Endodermal cell (in vitro differentiated cells): ENCODE results near the gene PTPRN2. TPM values are rescaled to one million over a fixed set of nuclear protein-coding genes. Genes with fewer than 3 reads are reported as not detected.
A peak's percentile ranks its signal among the peaks of the same experiment; 100 is the strongest.

ENCODE experiments used
- DNase-seq: peaks from one replicate; pipeline ENCODE4 v3.0.0-alpha.2; 2017
- H3K27ac ChIP-seq: 2 replicates; pipeline ENCODE4 v1.5.1; 2013; ENCODE audit warnings: mild to moderate bottlenecking, low read depth, low read length, moderate library complexity
- H3K27me3 ChIP-seq: 2 replicates; pipeline ENCODE4 v1.6.1; 2013; ENCODE audit warnings: mild to moderate bottlenecking, low read length, moderate library complexity; ENCODE audit not compliant: insufficient read depth, control insufficient read depth, poor library complexity, severe bottlenecking
- H3K36me3 ChIP-seq: 2 replicates; pipeline ENCODE4 v1.7.0; 2013; ENCODE audit warnings: mild to moderate bottlenecking, low read length, moderate library complexity; ENCODE audit not compliant: control insufficient read depth, insufficient read depth
- H3K4me1 ChIP-seq: one replicate; pipeline ENCODE4 v1.7.0; 2013; ENCODE audit warnings: low read length; ENCODE audit not compliant: control insufficient read depth, insufficient read depth
- H3K4me3 ChIP-seq: 2 replicates; pipeline ENCODE4 v1.5.1; 2013; ENCODE audit warnings: mild to moderate bottlenecking, low read length, moderate library complexity
- H3K9ac ChIP-seq: 2 replicates; pipeline ENCODE4 v1.6.1; 2013; ENCODE audit warnings: mild to moderate bottlenecking, low read length, moderate library complexity; ENCODE audit not compliant: poor library complexity, severe bottlenecking; ENCODE audit errors: extremely low read depth
- H3K9me3 ChIP-seq: 2 replicates; pipeline ENCODE4 v1.6.1; 2013; ENCODE audit warnings: mild to moderate bottlenecking, low read length, moderate library complexity; ENCODE audit not compliant: control insufficient read depth
- H3K27ac Mint-ChIP-seq: 2 replicates; pipeline ENCODE4 v1.8.0; 2020; ENCODE audit warnings: mixed read lengths
- H3K27me3 Mint-ChIP-seq: 2 replicates; pipeline ENCODE4 v1.8.0; 2021; ENCODE audit warnings: mild to moderate bottlenecking, mixed read lengths; ENCODE audit not compliant: insufficient read depth
- H3K36me3 Mint-ChIP-seq: 2 replicates; pipeline ENCODE4 v1.8.0; 2020; ENCODE audit warnings: low read depth, mixed read lengths
- H3K4me1 Mint-ChIP-seq: 2 replicates; pipeline ENCODE4 v1.8.0; 2020; ENCODE audit warnings: mixed read lengths
- H3K4me3 Mint-ChIP-seq: 2 replicates; pipeline ENCODE4 v1.8.0; 2020; ENCODE audit warnings: mild to moderate bottlenecking, moderate library complexity, mixed read lengths
- H3K9me3 Mint-ChIP-seq: 2 replicates; pipeline ENCODE4 v1.8.0; 2020; ENCODE audit warnings: mild to moderate bottlenecking, mixed read lengths
- WGBS, 2 experiments: methylation state at CpG; one replicate each; pipeline versions ENCODE4 v1.1.5 to v1.1.7; 2013; ENCODE audit warnings: missing lambda C conversion rate in 2 of 2, mixed read lengths in 1 of 2; ENCODE audit not compliant: insufficient coverage in 1 of 2, insufficient read length in 1 of 2; 5-methylcytosine and 5-hydroxymethylcytosine counted together
- total RNA-seq, 2 donors: library from RNA; stranded (reverse); fragmentation: NEBNext Ultra II Directional in 1 of 2; extraction: Animal tissue kit (Norgen Biotek cat#: 25700) in 1 of 2; gene quantifications; 2 replicates in 1 of 2; 3 replicates in 1 of 2; pipeline ENCODE4 v1.2.1, GENCODE V29; 2021
- TF ChIP-seq, protein P1 (sequence below): fragments of 200-600 bp; sonication (generic); conservative IDR thresholded peaks from 2 replicates; pipeline ENCODE4 v1.5.0; 2021; ENCODE audit warnings: antibody characterized with exemption, mild to moderate bottlenecking

Gene PTPRN2
- total RNA-seq, 2 donors from 2014 or later = 0.69 to 1.2 TPM

DNA sequence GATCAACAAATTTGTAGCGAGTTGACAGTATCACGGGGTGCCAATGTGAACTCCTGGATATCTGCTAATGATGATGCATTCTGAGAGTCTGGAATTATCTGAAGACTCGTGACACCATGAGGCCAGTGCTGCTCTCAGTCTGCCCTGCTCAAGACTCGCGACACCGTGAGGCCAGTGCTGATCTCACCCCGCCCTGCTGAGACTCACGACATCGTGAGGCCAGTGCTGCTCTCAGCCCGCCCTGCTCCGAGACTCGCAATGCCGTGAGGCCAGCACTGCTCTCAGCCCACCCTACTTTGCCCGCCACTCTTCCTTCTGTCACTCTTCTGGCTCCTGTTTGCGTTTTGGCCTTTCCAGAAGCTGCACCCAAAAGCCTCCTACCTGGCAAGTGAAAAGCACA lies 411.8 kb downstream of the PTPRN2 start:
- no peaks in the 10 kb centered on the region for H3K36me3 ChIP-seq
- no peak overlapping the region for H3K4me3 ChIP-seq
- H3K4me1 ChIP-seq = no peaks in the 10 kb centered on the region
- peaks cover 72% of the 10 kb centered on the region for H3K9me3 Mint-ChIP-seq
- no peak for DNase-seq
- WGBS, 2 experiments = 79 to 80% methylated on average over 7 to 15 of the region's 15 CpGs
- no peaks in the 10 kb centered on the region for H3K27me3 ChIP-seq
- no peak overlapping the region for H3K27ac ChIP-seq
- no peak overlapping the region for H3K27ac Mint-ChIP-seq
- peaks cover 9% of the 10 kb centered on the region for H3K36me3 Mint-ChIP-seq
- no peak overlapping the region for H3K4me3 Mint-ChIP-seq
- no peaks in the 10 kb centered on the region for H3K27me3 Mint-ChIP-seq
- peaks cover 92% of the 10 kb centered on the region for H3K9me3 ChIP-seq
- no peak overlapping the region for H3K9ac ChIP-seq
- TF ChIP-seq, protein P1, sequence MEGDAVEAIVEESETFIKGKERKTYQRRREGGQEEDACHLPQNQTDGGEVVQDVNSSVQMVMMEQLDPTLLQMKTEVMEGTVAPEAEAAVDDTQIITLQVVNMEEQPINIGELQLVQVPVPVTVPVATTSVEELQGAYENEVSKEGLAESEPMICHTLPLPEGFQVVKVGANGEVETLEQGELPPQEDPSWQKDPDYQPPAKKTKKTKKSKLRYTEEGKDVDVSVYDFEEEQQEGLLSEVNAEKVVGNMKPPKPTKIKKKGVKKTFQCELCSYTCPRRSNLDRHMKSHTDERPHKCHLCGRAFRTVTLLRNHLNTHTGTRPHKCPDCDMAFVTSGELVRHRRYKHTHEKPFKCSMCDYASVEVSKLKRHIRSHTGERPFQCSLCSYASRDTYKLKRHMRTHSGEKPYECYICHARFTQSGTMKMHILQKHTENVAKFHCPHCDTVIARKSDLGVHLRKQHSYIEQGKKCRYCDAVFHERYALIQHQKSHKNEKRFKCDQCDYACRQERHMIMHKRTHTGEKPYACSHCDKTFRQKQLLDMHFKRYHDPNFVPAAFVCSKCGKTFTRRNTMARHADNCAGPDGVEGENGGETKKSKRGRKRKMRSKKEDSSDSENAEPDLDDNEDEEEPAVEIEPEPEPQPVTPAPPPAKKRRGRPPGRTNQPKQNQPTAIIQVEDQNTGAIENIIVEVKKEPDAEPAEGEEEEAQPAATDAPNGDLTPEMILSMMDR = no peak
- no peaks in the 10 kb centered on the region for H3K4me1 Mint-ChIP-seq

DNA sequence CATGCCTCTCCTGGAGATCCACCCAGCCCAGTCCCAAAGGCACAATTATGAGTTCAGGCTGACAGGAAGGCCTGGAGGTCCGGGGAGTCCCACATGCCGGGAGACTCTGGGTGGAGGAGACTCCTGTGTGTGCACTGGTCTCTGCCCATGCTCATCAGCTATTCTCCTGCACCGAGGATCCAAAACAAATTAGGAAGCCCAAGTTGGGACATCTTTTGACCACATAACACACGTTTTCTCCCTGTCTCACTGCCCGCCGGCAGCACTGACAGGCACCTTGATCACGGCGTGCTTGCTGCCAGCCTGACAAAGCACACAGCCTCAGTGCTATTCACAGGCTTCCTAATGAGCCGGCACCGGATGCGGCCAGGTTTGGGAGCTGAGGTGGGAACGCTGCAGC lies 412.7 kb downstream of the PTPRN2 start:
- Mint-ChIP-seq H3K4me3 (no peak overlapping the region), H3K27ac (no peak overlapping the region), H3K9me3 (peaks cover 65% of the 10 kb centered on the region), H3K36me3 (peaks cover 9% of the 10 kb centered on the region), H3K4me1 (no peaks in the 10 kb centered on the region), H3K27me3 (no peaks in the 10 kb centered on the region)
- H3K36me3 ChIP-seq = no peaks in the 10 kb centered on the region
- TF ChIP-seq, protein P1 = no peak
- no peak overlapping the region for H3K27ac ChIP-seq
- H3K9me3 ChIP-seq = peaks cover 91% of the 10 kb centered on the region
- DNase-seq = no peak
- WGBS, 2 experiments = 78 to 84% methylated on average over 3 to 12 of the region's 12 CpGs
- no peaks in the 10 kb centered on the region for H3K4me1 ChIP-seq
- H3K4me3 ChIP-seq = peak overlapping the region; percentile 35
- no peak overlapping the region for H3K9ac ChIP-seq
- H3K27me3 ChIP-seq = no peaks in the 10 kb centered on the region

DNA sequence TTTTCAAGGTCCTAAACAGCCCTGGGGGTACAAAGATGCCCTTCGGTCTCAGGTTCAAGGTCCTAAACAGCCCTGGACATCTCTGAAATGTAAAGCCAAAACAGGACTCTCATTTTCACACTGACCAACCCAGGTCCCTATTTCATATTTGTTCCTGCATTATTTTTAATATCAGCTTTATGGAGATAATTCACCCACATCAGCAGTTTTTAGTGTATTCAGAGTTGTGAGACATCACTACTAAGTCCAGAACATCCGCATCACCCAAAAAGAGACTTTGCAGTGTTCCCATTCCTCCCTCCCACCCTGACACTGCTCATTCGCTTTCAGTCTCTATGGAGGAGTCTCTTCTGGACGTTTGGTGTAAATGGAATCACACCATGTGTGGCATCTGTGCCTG lies 420.2 kb downstream of the PTPRN2 start:
- H3K9me3 Mint-ChIP-seq = peaks cover 62% of the 10 kb centered on the region
- peaks cover 2% of the 10 kb centered on the region for H3K36me3 Mint-ChIP-seq
- Histone ChIP-seq H3K36me3 (no peaks in the 10 kb centered on the region), H3K4me1 (no peaks in the 10 kb centered on the region), H3K4me3 (no peak overlapping the region), H3K9me3 (peaks cover 78% of the 10 kb centered on the region), H3K27ac (no peak overlapping the region), H3K27me3 (no peaks in the 10 kb centered on the region), H3K9ac (no peak overlapping the region)
- WGBS, 2 experiments = 70 to 80% methylated on average over 1 to 4 of the region's 4 CpGs
- no peak for DNase-seq
- H3K4me3 Mint-ChIP-seq = no peak overlapping the region
- TF ChIP-seq, protein P1 = no peak
- H3K4me1 Mint-ChIP-seq = no peaks in the 10 kb centered on the region
- no peak overlapping the region for H3K27ac Mint-ChIP-seq
- H3K27me3 Mint-ChIP-seq = peaks cover 20% of the 10 kb centered on the region
